CD8-positive, alpha-beta memory T cell (primary cell): ENCODE data around the gene SLC25A21. TPM values are rescaled to one million over a fixed set of nuclear protein-coding genes. Genes with fewer than 3 reads are reported as not detected.

ENCODE experiments used
- CTCF ChIA-PET: fragments of 350-600 bp; sonication (Branson Sonifier 250); formaldehyde crosslinking; loops from one replicate; lab custom pipeline; 2021; ENCODE audit warnings: antibody characterized with exemption; lab: Charles Lee
- POLR2A ChIA-PET: fragments of 350-600 bp; sonication (Branson Sonifier 250); formaldehyde crosslinking; loops from one replicate; lab custom pipeline; 2021; ENCODE audit warnings: antibody characterized with exemption; lab: Charles Lee
- DNase-seq, 5 donors: peaks; one replicate each; pipeline versions ENCODE4 v3.0.0 to v3.0.0-alpha.2; 2020 to 2022; ENCODE audit warnings: mixed read lengths in 1 of 5
- H3K27ac ChIP-seq: one replicate; pipeline ENCODE4 v1.7.0; 2013; ENCODE audit warnings: low read depth, mild to moderate bottlenecking, low read length, moderate library complexity
- H3K27me3 ChIP-seq: 2 replicates; pipeline ENCODE4 v1.7.0; 2013; ENCODE audit warnings: low read length, mild to moderate bottlenecking; ENCODE audit not compliant: insufficient read depth, poor library complexity, severe bottlenecking
- H3K36me3 ChIP-seq: 2 replicates; pipeline ENCODE4 v1.7.0; 2013; ENCODE audit warnings: mild to moderate bottlenecking, low read length, moderate library complexity; ENCODE audit not compliant: insufficient read depth
- H3K4me1 ChIP-seq: 2 replicates; pipeline ENCODE4 v1.7.0; 2013; ENCODE audit warnings: mild to moderate bottlenecking, low read length, moderate library complexity; ENCODE audit not compliant: insufficient read depth
- H3K4me3 ChIP-seq: 2 replicates; pipeline ENCODE4 v1.7.0; 2013; ENCODE audit warnings: mild to moderate bottlenecking, low read length
- H3K9me3 ChIP-seq: 2 replicates; pipeline ENCODE4 v1.7.0; 2013; ENCODE audit warnings: mild to moderate bottlenecking, low read length
- H3K27ac Mint-ChIP-seq, 8 donors: one replicate each; pipeline ENCODE4 v1.8.0; 2020 to 2021; ENCODE audit warnings: mixed read lengths in 8 of 8, mild to moderate bottlenecking in 6 of 8, inconsistent platforms in 3 of 8, moderate library complexity in 3 of 8
- H3K27me3 Mint-ChIP-seq, 2 donors: one replicate each; pipeline ENCODE4 v1.8.0; 2020 to 2021; ENCODE audit warnings: mixed read lengths in 2 of 2, mild to moderate bottlenecking in 1 of 2, moderate library complexity in 1 of 2
- H3K36me3 Mint-ChIP-seq, 3 donors: one replicate each; pipeline ENCODE4 v1.8.0; 2020 to 2021; ENCODE audit warnings: mixed read lengths in 3 of 3, inconsistent platforms in 1 of 3, mild to moderate bottlenecking in 1 of 3
- H3K4me1 Mint-ChIP-seq, 3 donors: one replicate each; pipeline ENCODE4 v1.8.0; 2020 to 2021; ENCODE audit warnings: mixed read lengths in 3 of 3, inconsistent platforms in 1 of 3, mild to moderate bottlenecking in 1 of 3
- H3K4me3 Mint-ChIP-seq, 7 donors: one replicate each; pipeline ENCODE4 v1.8.0; 2020 to 2021; ENCODE audit warnings: mixed read lengths in 7 of 7, mild to moderate bottlenecking in 6 of 7, moderate library complexity in 4 of 7, inconsistent platforms in 2 of 7
- H3K9me3 Mint-ChIP-seq, 5 donors: one replicate each; pipeline ENCODE4 v1.8.0; 2020 to 2022; ENCODE audit warnings: mixed read lengths in 5 of 5, mild to moderate bottlenecking in 3 of 5, moderate library complexity in 2 of 5, inconsistent platforms in 1 of 5
- polyA plus RNA-seq: library from polyadenylated mRNA; unstranded; fragments of 300-500 nt; fragmentation: Illumina TruSeq; gene quantifications from one replicate; pipeline ENCODE4 v1.2.3, GENCODE V29; 2021
- total RNA-seq, 2 experiments: library from RNA; stranded (reverse); gene quantifications; one replicate each; pipeline ENCODE4 v1.2.3, GENCODE V29; 2021

Gene SLC25A21
- total and polyA plus RNA-seq, 3 experiments from 2014 or later: not detected

DNA sequence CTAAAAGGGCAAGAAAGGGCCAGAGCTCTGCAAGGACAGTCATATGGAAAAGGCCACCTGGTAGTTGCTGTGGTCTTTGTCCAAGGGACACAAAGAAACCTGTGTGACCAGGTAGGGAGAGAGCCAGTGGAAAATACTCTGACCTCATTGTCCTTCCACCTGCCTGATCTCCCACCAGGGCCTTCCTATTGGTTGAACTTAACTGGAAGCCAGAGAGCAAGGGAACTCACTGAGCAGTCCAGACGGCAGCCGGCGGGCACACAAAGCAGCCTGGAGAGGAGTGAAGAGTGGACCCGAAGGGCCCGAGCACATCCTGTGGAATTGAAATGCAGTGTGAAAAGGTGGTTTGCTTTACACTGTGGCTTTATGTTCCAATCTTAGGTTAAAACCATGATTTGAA is 120.7 kb downstream of the SLC25A21 start:
- H3K9me3 ChIP-seq: no peaks in the 10 kb centered on the region
- peaks cover 0 to 7% (median 6%) of the 10 kb centered on the region in 5 donors for H3K9me3 Mint-ChIP-seq
- ChIA-PET POLR2A (no interaction called here), CTCF (no interaction called here)
- no peaks in the 10 kb centered on the region for H3K27me3 Mint-ChIP-seq
- no peak for DNase-seq
- no peak overlapping the region for H3K4me3 ChIP-seq
- no peaks in the 10 kb centered on the region for H3K27me3 ChIP-seq
- no peaks in the 10 kb centered on the region for H3K4me1 Mint-ChIP-seq
- no peaks in the 10 kb centered on the region for H3K36me3 ChIP-seq
- H3K27ac ChIP-seq: no peak overlapping the region
- no peak overlapping the region for H3K27ac Mint-ChIP-seq
- no peaks in the 10 kb centered on the region for H3K36me3 Mint-ChIP-seq
- no peak overlapping the region for H3K4me3 Mint-ChIP-seq
- no peaks in the 10 kb centered on the region for H3K4me1 ChIP-seq

DNA sequence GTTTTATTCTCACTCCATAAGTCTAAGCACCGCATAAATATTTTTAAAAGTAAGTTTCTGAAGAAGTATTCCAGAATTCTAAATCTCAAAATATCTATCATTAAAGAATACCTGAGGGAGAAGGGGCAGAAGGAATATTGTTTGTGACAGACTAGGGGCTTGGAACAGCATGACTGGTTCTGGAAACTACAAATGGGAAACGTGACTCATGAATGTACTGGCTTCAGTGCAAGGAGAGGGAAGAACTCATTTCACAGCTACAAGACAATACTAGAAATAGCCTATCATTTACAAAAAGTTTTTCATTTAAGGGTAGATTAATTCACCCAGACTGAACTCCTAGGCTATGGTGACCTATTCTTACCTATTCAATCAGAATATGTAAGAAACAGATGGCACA is 121.3 kb downstream of the SLC25A21 start:
- no peaks in the 10 kb centered on the region for H3K27me3 Mint-ChIP-seq
- H3K9me3 Mint-ChIP-seq: peaks cover 0 to 7% (median 6%) of the 10 kb centered on the region in 5 donors
- no peak overlapping the region for H3K4me3 Mint-ChIP-seq
- POLR2A ChIA-PET: no interaction called here
- Histone ChIP-seq H3K4me3 (no peak overlapping the region), H3K36me3 (no peaks in the 10 kb centered on the region), H3K27me3 (no peaks in the 10 kb centered on the region), H3K9me3 (no peaks in the 10 kb centered on the region), H3K27ac (no peak overlapping the region), H3K4me1 (no peaks in the 10 kb centered on the region)
- no peaks in the 10 kb centered on the region for H3K4me1 Mint-ChIP-seq
- H3K27ac Mint-ChIP-seq: no peak overlapping the region
- CTCF ChIA-PET: no interaction called here
- no peak for DNase-seq
- no peaks in the 10 kb centered on the region for H3K36me3 Mint-ChIP-seq

DNA sequence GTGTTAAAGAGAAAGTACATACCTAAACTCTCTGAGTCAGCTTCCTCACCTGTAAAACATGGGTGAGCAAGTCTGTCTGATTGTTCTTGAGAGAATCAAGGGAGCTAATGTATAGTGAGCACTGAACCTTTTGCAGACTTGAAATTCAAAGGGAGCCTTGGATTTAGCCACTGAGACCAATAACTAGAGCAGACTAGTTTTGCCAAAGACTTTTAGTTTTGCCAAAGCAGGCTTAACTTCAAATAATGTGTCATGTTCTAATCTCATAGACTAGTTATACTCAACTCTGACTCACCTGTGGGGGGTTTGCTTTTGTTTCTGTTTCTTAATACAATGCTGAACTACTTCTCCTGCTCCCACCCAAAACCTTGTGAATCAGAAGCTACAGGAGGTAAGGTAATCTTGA is 123.7 kb downstream of the SLC25A21 start:
- H3K36me3 ChIP-seq: no peaks in the 10 kb centered on the region
- Mint-ChIP-seq H3K4me3 (no peak overlapping the region), H3K4me1 (no peaks in the 10 kb centered on the region), H3K27ac (no peak overlapping the region), H3K36me3 (no peaks in the 10 kb centered on the region), H3K27me3 (no peaks in the 10 kb centered on the region), H3K9me3 (peaks cover 0 to 9% (median 4%) of the 10 kb centered on the region in 5 donors)
- H3K9me3 ChIP-seq: no peaks in the 10 kb centered on the region
- ChIA-PET CTCF (no interaction called here), POLR2A (no interaction called here)
- no peak overlapping the region for H3K4me3 ChIP-seq
- no peaks in the 10 kb centered on the region for H3K4me1 ChIP-seq
- no peak for DNase-seq
- H3K27me3 ChIP-seq: no peaks in the 10 kb centered on the region
- H3K27ac ChIP-seq: no peak overlapping the region

DNA sequence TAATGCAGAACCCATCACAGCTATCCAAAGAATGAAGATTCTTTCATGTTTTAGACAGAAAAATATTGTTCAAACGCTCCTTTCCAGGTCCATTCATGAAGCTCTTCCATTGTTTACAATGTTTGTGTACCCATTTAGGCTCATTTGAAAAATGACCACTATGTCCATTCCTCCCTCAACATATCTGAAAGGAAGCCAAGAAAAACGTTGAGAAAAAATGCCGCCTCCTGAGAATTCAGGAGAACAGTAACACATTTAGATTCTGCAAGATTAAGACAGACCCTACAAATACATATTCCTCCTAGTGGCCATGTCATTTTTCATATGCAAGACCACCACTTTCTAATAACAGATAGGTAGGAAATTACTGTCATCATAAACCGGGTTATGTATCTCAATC is 124.4 kb downstream of the SLC25A21 start:
- no peak overlapping the region for H3K4me3 Mint-ChIP-seq
- no peaks in the 10 kb centered on the region for H3K4me1 Mint-ChIP-seq
- Histone ChIP-seq H3K9me3 (no peaks in the 10 kb centered on the region), H3K4me3 (no peak overlapping the region), H3K27me3 (no peaks in the 10 kb centered on the region), H3K36me3 (no peaks in the 10 kb centered on the region), H3K4me1 (no peaks in the 10 kb centered on the region), H3K27ac (no peak overlapping the region)
- H3K27ac Mint-ChIP-seq: no peak overlapping the region
- H3K9me3 Mint-ChIP-seq: peaks cover 0 to 7% (median 4%) of the 10 kb centered on the region in 5 donors
- ChIA-PET POLR2A (no interaction called here), CTCF (no interaction called here)
- H3K36me3 Mint-ChIP-seq: no peaks in the 10 kb centered on the region
- H3K27me3 Mint-ChIP-seq: no peaks in the 10 kb centered on the region
- DNase-seq: no peak

DNA sequence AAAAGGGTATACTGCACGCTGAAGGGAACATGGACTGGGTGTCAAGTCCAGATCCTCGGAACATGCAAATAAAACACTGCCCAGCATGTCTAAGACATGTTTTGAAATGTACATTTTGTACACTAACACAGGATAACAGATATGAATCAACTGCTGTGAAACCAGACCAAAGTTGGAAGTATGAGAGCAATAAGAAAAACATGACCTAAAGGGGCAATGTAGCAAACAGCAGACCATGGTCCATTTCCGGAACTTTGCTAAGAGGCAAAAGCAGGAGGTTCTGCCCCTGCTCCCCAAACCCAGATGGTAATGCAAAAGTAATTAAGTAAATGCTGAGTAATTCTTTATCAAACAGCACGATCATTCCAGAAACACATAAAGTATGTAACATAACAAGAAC is 125.2 kb downstream of the SLC25A21 start:
- Histone ChIP-seq H3K4me3 (no peak overlapping the region), H3K4me1 (no peaks in the 10 kb centered on the region), H3K9me3 (no peaks in the 10 kb centered on the region), H3K36me3 (no peaks in the 10 kb centered on the region), H3K27ac (no peak overlapping the region), H3K27me3 (no peaks in the 10 kb centered on the region)
- H3K9me3 Mint-ChIP-seq: peaks cover 0 to 7% (median 4%) of the 10 kb centered on the region in 5 donors
- ChIA-PET CTCF (no interaction called here), POLR2A (no interaction called here)
- no peaks in the 10 kb centered on the region for H3K36me3 Mint-ChIP-seq
- no peak for DNase-seq
- no peak overlapping the region for H3K4me3 Mint-ChIP-seq
- H3K4me1 Mint-ChIP-seq: no peaks in the 10 kb centered on the region
- H3K27ac Mint-ChIP-seq: no peak overlapping the region
- H3K27me3 Mint-ChIP-seq: no peaks in the 10 kb centered on the region

DNA sequence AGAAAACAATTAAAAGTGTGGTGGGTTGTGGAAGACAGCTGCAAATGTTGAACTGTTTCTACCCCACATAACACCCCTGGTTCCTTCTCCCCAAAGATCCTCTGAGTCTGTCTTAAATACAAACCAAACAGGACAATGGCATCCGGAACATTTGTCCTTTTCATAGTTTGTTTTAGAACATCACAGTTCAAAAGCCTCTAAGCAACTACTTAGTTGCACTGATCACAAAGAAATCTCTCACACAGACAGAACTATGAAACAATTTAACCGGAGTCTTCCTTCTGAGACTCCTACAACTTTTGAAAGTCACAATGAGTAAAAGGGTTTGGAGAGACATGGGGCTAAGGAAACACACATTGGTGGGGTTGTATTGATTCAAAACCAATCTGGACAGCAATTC is 125.6 kb downstream of the SLC25A21 start:
- no peaks in the 10 kb centered on the region for H3K36me3 Mint-ChIP-seq
- H3K4me3 Mint-ChIP-seq: no peak overlapping the region
- peaks cover 0 to 7% (median 3%) of the 10 kb centered on the region in 5 donors for H3K9me3 Mint-ChIP-seq
- no peaks in the 10 kb centered on the region for H3K9me3 ChIP-seq
- POLR2A ChIA-PET: no interaction called here
- no peaks in the 10 kb centered on the region for H3K36me3 ChIP-seq
- H3K27ac ChIP-seq: no peak overlapping the region
- H3K4me1 ChIP-seq: no peaks in the 10 kb centered on the region
- H3K27me3 ChIP-seq: no peaks in the 10 kb centered on the region
- CTCF ChIA-PET: no interaction called here
- H3K27me3 Mint-ChIP-seq: no peaks in the 10 kb centered on the region
- DNase-seq: no peak
- no peak overlapping the region for H3K27ac Mint-ChIP-seq
- no peaks in the 10 kb centered on the region for H3K4me1 Mint-ChIP-seq
- H3K4me3 ChIP-seq: no peak overlapping the region

DNA sequence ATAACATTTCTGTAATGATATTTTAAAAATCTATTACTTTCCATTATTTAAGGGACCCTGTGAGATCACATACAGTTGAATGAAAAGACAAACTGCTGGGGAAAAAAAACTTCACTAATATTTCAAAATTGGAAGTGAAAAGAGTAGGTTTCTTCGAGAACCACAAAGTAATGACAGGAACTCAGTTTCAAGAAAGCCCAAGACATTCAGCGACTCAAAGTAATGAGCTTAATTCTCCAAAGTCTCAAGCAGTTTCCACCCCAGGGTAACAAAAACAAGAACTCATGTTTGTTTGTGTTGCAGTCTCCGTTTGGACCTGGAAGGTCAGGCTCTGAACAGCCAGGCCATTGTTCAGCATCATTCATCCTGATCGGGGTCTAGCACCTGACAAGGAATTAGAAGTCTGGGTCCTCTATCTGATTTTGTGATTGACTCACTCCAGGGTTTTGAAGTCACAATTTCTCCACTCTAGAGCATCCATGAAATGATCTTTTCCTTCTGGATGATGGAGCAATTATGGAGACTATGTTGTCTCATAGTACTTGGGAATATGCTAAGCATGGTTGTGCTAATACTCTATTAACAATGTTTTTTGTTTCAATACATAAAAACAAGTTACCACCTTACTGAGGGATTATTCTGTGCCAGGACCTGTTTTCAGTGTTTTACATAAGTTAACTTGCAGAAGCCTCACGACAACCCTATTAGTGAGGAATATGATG is 126.9 kb downstream of the SLC25A21 start:
- Histone ChIP-seq H3K9me3 (no peaks in the 10 kb centered on the region), H3K27ac (no peak overlapping the region), H3K27me3 (no peaks in the 10 kb centered on the region), H3K36me3 (no peaks in the 10 kb centered on the region), H3K4me3 (no peak overlapping the region), H3K4me1 (no peaks in the 10 kb centered on the region)
- no peaks in the 10 kb centered on the region for H3K4me1 Mint-ChIP-seq
- DNase-seq: no peak
- no peak overlapping the region for H3K4me3 Mint-ChIP-seq
- H3K9me3 Mint-ChIP-seq: peaks cover 0 to 10% (median 3%) of the 10 kb centered on the region in 5 donors
- ChIA-PET CTCF (no interaction called here), POLR2A (no interaction called here)
- H3K27ac Mint-ChIP-seq: no peak overlapping the region
- no peaks in the 10 kb centered on the region for H3K27me3 Mint-ChIP-seq
- no peaks in the 10 kb centered on the region for H3K36me3 Mint-ChIP-seq

DNA sequence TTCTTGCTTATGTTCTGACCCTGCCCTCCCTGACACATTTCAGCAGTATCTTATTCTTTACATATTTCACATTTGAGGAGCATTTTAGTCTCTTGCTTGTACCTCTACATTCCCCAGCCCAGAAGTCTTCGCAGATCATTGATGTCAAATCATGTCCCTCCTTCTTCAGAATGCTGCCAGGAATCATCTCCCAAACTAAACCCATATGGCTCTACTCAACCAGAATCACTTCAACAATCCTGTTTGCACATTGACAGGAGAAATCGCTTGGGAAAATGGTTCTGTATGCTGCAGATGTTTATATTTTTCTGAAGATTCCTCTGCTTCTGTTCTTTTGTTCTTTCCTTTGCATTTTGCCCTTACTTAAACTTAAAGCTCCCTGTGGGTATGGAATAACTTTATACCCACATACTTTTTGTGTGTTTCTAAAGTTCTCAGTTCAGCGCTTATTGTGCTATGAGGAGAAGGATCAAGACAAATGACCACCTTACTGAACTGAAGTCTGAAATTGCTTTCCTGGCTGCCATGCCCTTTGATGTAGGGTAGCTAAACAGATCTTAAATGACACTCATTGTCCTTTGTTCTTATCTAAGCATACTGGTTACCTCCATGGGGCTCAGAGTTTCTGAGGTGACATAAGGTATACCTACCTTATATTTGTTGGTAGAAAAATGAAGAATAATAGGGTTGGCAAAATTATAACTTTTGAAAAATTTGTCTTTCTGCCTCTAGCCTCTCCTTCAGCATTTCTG is 134.6 kb downstream of the SLC25A21 start:
- Histone ChIP-seq H3K9me3 (no peaks in the 10 kb centered on the region), H3K27ac (no peak overlapping the region), H3K4me1 (no peaks in the 10 kb centered on the region), H3K27me3 (no peaks in the 10 kb centered on the region), H3K36me3 (no peaks in the 10 kb centered on the region), H3K4me3 (no peak overlapping the region)
- ChIA-PET CTCF (no interaction called here), POLR2A (no interaction called here)
- DNase-seq: no peak
- no peaks in the 10 kb centered on the region for H3K36me3 Mint-ChIP-seq
- H3K27ac Mint-ChIP-seq: no peak overlapping the region
- no peaks in the 10 kb centered on the region for H3K4me1 Mint-ChIP-seq
- H3K27me3 Mint-ChIP-seq: peaks cover 0 to 4% of the 10 kb centered on the region in 2 donors
- H3K9me3 Mint-ChIP-seq: peaks cover 0 to 9% (median 6%) of the 10 kb centered on the region in 5 donors
- H3K4me3 Mint-ChIP-seq: no peak overlapping the region
